Bronchial epithelial cell (primary cell): Measurements from ENCODE around the gene SNRNP200. TPM values are rescaled to one million over a fixed set of nuclear protein-coding genes. Genes with fewer than 3 reads are reported as not detected.
A peak's percentile ranks its signal among the peaks of the same experiment; 100 is the strongest.

Experiments
- DNase-seq: peaks from one replicate; pipeline ENCODE4 v3.0.0-alpha.2; 2010; ENCODE audit warnings: low read depth
- FAIRE-seq: peaks from 2 replicates; lab custom pipeline; 2011; peaks lifted over from hg19 to GRCh38; lab: Jason Lieb, UNC
- H3K27me3 ChIP-seq: 2 replicates; pipeline ENCODE4 v1.5.1; 2011; ENCODE audit warnings: low read length; ENCODE audit not compliant: control insufficient read depth, insufficient read depth
- H3K36me3 ChIP-seq: 2 replicates; pipeline ENCODE4 v1.5.1; 2011; ENCODE audit warnings: low read length; ENCODE audit not compliant: control insufficient read depth, insufficient read depth
- H3K4me3 ChIP-seq: 2 replicates; pipeline ENCODE4 v1.5.1; 2011; ENCODE audit warnings: mild to moderate bottlenecking, low read depth, low read length, control low read depth
- CTCF ChIP-seq: IDR thresholded peaks from 2 replicates; pipeline ENCODE4 v1.5.1; 2011; ENCODE audit warnings: mild to moderate bottlenecking, moderate library complexity, low read length, control low read depth, inconsistent platforms; ENCODE audit not compliant: insufficient read depth, severe bottlenecking
- total RNA-seq: library from RNA; depleted of rRNA; stranded (reverse); fragments of >200 nt; gene quantifications from 2 replicates; pipeline ENCODE4 v1.2.1, GENCODE V29; 2014

Gene SNRNP200
- total RNA-seq, 1 donor from 2014 or later, result 35.8 TPM

GRCh38 chr2:96245609-96246390 is 59.5 kb downstream of the SNRNP200 start:
- Histone ChIP-seq H3K36me3 (no peaks in the 10 kb centered on the region), H3K4me3 (no peak overlapping the region), H3K27me3 (no peaks in the 10 kb centered on the region)
- DNase-seq (peak; percentile 40), FAIRE-seq (no peak)
- no peak for TF ChIP-seq CTCF

- TF ChIP-seq CTCF, result no peak
- Histone ChIP-seq H3K36me3 (no peaks in the 10 kb centered on the region), H3K4me3 (no peak overlapping the region), H3K27me3 (no peaks in the 10 kb centered on the region)
- DNase-seq (no peak), FAIRE-seq (no peak)
Observed at GRCh38 chr2:96243843-96244242, 61.5 kb downstream of the SNRNP200 start.

DNA sequence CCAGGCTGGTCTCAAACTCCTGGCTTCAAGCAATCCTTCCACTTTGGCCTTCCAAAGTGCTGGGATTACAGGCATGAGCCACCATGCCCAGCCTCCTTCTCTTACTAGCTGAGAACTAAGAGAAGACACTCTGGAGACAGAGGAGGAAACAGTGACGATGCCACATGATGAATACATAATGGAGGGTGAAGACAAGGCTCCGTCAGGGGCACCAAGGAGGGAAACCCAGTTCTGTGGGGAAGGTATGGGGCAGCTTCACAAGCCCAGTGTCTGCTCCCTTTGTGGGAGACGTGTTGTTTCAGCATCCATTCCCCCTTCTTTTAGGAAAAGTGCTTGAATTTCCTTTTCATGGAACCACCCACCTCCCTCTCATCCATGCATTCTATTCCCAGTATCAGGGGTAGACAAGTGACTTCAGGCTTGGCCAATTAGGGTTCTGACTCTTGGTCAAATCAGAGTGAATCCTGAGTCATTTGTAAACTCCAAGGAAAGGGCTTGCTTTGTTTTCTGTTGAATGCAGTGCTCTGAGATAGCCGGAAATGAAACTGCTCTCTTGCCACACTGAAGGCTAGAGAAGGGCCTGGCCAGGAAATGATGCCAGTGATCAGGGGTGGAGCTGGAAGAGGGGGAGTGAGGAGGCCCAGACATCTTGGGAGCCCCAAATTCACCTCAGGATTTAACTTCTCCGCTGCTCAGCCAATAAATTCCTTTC is 63.3 kb downstream of the SNRNP200 start:
- Histone ChIP-seq H3K36me3 (no peaks in the 10 kb centered on the region), H3K27me3 (no peaks in the 10 kb centered on the region), H3K4me3 (no peak overlapping the region)
- TF ChIP-seq CTCF, result no peak
- DNase-seq, result peak; percentile 71
- FAIRE-seq, result no peak

DNA sequence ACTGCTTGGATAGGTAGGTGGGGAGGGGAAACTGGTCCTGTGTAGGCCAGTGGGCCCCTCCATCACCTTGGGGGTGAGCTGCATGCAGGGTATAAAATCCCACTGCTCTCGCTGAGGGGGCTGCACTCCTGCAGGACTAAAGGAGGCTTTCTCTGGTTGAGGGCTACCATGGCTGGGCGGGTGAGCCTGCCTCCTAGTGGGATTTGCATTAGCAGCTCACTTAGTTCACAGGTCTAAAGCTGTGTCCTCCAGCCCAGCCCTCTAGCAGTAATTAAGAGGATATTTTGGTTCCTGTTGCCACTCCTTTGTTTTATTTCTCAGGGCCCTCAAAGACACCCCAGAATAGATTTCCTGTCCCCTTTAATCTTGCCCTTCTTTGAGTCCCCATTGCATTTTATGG is 64.1 kb downstream of the SNRNP200 start:
- FAIRE-seq (no peak), DNase-seq (no peak)
- no peaks in the 10 kb centered on the region for H3K36me3 ChIP-seq
- no peaks in the 10 kb centered on the region for H3K27me3 ChIP-seq
- TF ChIP-seq CTCF, result no peak
- H3K4me3 ChIP-seq, result no peak overlapping the region

DNA sequence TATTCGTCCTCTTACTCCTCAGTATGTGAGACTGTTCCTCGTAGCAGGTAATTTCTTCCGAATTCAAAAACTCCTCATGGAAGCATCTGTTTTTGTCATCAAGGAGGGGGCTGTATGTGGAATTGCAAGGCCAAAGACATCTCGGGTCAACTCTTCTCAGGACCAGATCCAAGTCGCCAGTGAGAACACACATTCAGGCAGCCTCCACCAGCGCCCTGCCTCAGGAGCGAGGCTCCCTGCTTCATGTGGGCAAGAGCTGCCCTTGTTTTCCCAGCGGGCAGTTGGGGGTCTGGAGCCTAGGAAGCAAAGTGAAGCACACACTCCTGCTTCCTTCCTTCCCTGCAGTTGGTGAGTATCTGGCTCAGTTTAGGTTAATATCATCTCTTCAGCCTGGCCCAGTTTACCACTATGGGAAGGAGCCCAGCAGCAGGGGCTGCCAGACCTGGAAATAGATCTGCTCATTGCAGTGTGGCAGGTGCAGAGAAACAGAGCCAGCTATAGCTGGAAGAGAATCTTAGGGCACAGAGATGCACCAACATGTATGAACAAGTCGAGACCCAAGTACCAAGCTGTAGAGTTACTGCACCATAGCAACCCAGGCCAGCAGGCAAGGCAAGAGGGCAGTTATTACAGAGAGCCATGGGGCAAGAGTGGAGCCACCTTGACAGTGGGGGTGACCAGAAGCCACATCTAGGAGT is 64.9 kb downstream of the SNRNP200 start:
- FAIRE-seq, result no peak

More for the DNA sequence above, 64.9 kb downstream of the SNRNP200 start:
- no peaks in the 10 kb centered on the region for H3K27me3 ChIP-seq
- H3K36me3 ChIP-seq, result no peaks in the 10 kb centered on the region
- peak; percentile 56 for DNase-seq
- no peak overlapping the region for H3K4me3 ChIP-seq
- no peak for TF ChIP-seq CTCF
